DMS79 treated with DMSO at 0.1 percent for 48 hours (cell line): Measurements from ENCODE around the gene BRF1.

Experiments used
- DNase-seq: peaks from one replicate; lab custom pipeline; 2025; lab: John Stamatoyannopoulos, UW

BRF1 gene

GRCh38 chr14:105260959-105261358, 39.8 kb downstream of the BRF1 start:
- no peak for DNase-seq

GRCh38 chr14:105258846-105259245, 42.0 kb downstream of the BRF1 start:
- no peak for DNase-seq

- DNase-seq, result no peak
Measured at GRCh38 chr14:105257464-105257863, 43.3 kb downstream of the BRF1 start.

- peak; percentile 74 for DNase-seq
Measured at GRCh38 chr14:105256292-105256960, 44.4 kb downstream of the BRF1 start.

- DNase-seq, result no peak
Measured at GRCh38 chr14:105255021-105255507, 45.7 kb downstream of the BRF1 start.

GRCh38 chr14:105253329-105253682, 47.5 kb downstream of the BRF1 start:
- DNase-seq, result no peak

GRCh38 chr14:105252552-105253328, 48.1 kb downstream of the BRF1 start:
- no peak for DNase-seq

- no peak for DNase-seq
Measured at GRCh38 chr14:105251920-105252319, 48.9 kb downstream of the BRF1 start.

- DNase-seq, result no peak
Measured at GRCh38 chr14:105250986-105251385, 49.8 kb downstream of the BRF1 start.

GRCh38 chr14:105250008-105250366, 50.8 kb downstream of the BRF1 start:
- DNase-seq, result no peak

GRCh38 chr14:105249182-105250007, 51.4 kb downstream of the BRF1 start:
- no peak for DNase-seq

- DNase-seq, result peak; percentile 86
Measured at GRCh38 chr14:105248368-105249181, 52.2 kb downstream of the BRF1 start, which contains the start of gene BTBD6. BTBD6 (plus strand) TSS chr14:105248533; CDS start chr14:105248712, 179 bp downstream.

- no peak for DNase-seq
Measured at GRCh38 chr14:105247715-105248367, 53.0 kb downstream of the BRF1 start.

GRCh38 chr14:105247026-105247425, 53.8 kb downstream of the BRF1 start:
- no peak for DNase-seq

- DNase-seq, result no peak
Measured at GRCh38 chr14:105244334-105244733, 56.5 kb downstream of the BRF1 start.

- no peak for DNase-seq
Measured at GRCh38 chr14:105241641-105242040, 59.2 kb downstream of the BRF1 start.

- no peak for DNase-seq
Measured at GRCh38 chr14:105240811-105241576, 59.8 kb downstream of the BRF1 start.

GRCh38 chr14:105229099-105229655, 71.6 kb downstream of the BRF1 start:
- no peak for DNase-seq

- no peak for DNase-seq
Measured at GRCh38 chr14:105228562-105228961, 72.2 kb downstream of the BRF1 start.

GRCh38 chr14:105227346-105227745, 73.5 kb downstream of the BRF1 start:
- DNase-seq, result no peak
